Testis (tissue), 2 donors: ENCODE data around the gene ATP13A2.

Experiments
- CTCF ChIP-seq, 3 experiments: fragments of 450-650 bp in 2 of 3; fragments of 200-600 bp in 1 of 3; sonication (generic) in 1 of 3; IDR thresholded peaks; one replicate each; pipeline ENCODE4 v1.5.1; 2016 to 2019; ENCODE audit warnings: antibody characterized with exemption in 3 of 3, mild to moderate bottlenecking in 2 of 3, moderate library complexity in 1 of 3
- POLR2A ChIP-seq: fragments of 450-650 bp; IDR thresholded peaks from one replicate; pipeline ENCODE4 v1.6.1; 2017; ENCODE audit warnings: antibody characterized with exemption, mild to moderate bottlenecking, moderate library complexity

GRCh38 chr1:17045634-17046333 is 34.1 kb upstream of the ATP13A2 start:
- TF ChIP-seq POLR2A (no peak), CTCF (IDR thresholded peaks at IDR 0.05) (peak; percentile 66 to 89 (median 69))
